Panc1 (cell line): ENCODE data around the gene VPS52. TPM values are rescaled to one million over a fixed set of nuclear protein-coding genes. Genes with fewer than 3 reads are reported as not detected.

Source experiments
- ATAC-seq: fragments of 200-7000 bp; cut with Tn5 transposase; 2 replicates; pipeline ENCODE4 v1.9.1; 2020; ENCODE audit warnings: mild to moderate bottlenecking, moderate library complexity
- BruUV-seq: library from RNA; stranded (reverse); fragments of 400-500 nt; replicated peaks from 2 replicates; lab custom pipeline; 2021; lab: Mats Ljungman, UMichigan
- CTCF ChIA-PET: fragments of 300-600 bp; sonication (Branson Sonifier 250); formaldehyde crosslinking; loops from one replicate; lab custom pipeline; 2022; ENCODE audit warnings: antibody characterized with exemption; lab: Charles Lee
- POLR2A ChIA-PET: fragments of 300-600 bp; sonication (Branson Sonifier 250); formaldehyde crosslinking; loops from one replicate; lab custom pipeline; 2022; ENCODE audit warnings: antibody characterized with exemption; lab: Charles Lee
- DNase-seq: peaks from one replicate; pipeline ENCODE4 v3.0.0-alpha.2; 2010; ENCODE audit warnings: low read depth, low spot score
- H3K27ac ChIP-seq: 2 replicates; pipeline ENCODE4 v1.5.1; 2011; ENCODE audit warnings: mild to moderate bottlenecking, low read length, inconsistent platforms
- H3K27me3 ChIP-seq: fragments of 200-500 bp; sonication (Bioruptor generic); 2 replicates; pipeline ENCODE4 v1.6.0; 2014; ENCODE audit warnings: low read length, inconsistent platforms; ENCODE audit not compliant: control insufficient read depth, insufficient read depth
- H3K36me3 ChIP-seq: fragments of 200-500 bp; sonication (Bioruptor generic); 2 replicates; pipeline ENCODE4 v1.5.1; 2014; ENCODE audit warnings: inconsistent platforms, mild to moderate bottlenecking, low read length, moderate library complexity; ENCODE audit not compliant: control insufficient read depth, insufficient read depth
- H3K4me1 ChIP-seq: 2 replicates; pipeline ENCODE4 v1.5.1; 2011; ENCODE audit warnings: inconsistent platforms, mild to moderate bottlenecking, low read length, moderate library complexity; ENCODE audit not compliant: control insufficient read depth, insufficient read depth
- H3K4me3 ChIP-seq, 2 experiments: 2 replicates each; pipeline ENCODE4 v1.5.1; 2011 to 2012; ENCODE audit warnings: low read depth in 2 of 2, low read length in 2 of 2, mild to moderate bottlenecking in 2 of 2, inconsistent platforms in 1 of 2, moderate library complexity in 1 of 2
- H3K9me3 ChIP-seq: fragments of 200-500 bp; sonication (Bioruptor generic); 2 replicates; pipeline ENCODE4 v1.5.1; 2014; ENCODE audit warnings: low read depth, mild to moderate bottlenecking, inconsistent platforms, low read length, moderate library complexity; ENCODE audit not compliant: control insufficient read depth, insufficient read depth
- CTCF ChIP-seq: fragments of 450-650 bp; IDR thresholded peaks from 2 replicates; pipeline ENCODE4 v1.5.1; 2017; ENCODE audit warnings: mild to moderate bottlenecking
- POLR2AphosphoS5 ChIP-seq: IDR thresholded peaks from 2 replicates; pipeline ENCODE4 v1.6.1; 2012; ENCODE audit warnings: mild to moderate bottlenecking, low read depth, low read length, moderate library complexity
- REST ChIP-seq, 2 experiments: IDR thresholded peaks; 2 replicates each; pipeline ENCODE4 v1.6.1; 2011 to 2012; ENCODE audit warnings: low read depth in 2 of 2, control low read depth in 1 of 2, low read length in 1 of 2, mild to moderate bottlenecking in 1 of 2, moderate library complexity in 1 of 2; ENCODE audit not compliant: insufficient read depth in 1 of 2
- SIN3A ChIP-seq: IDR thresholded peaks from 2 replicates; pipeline ENCODE4 v1.6.1; 2012; ENCODE audit warnings: low read depth, mild to moderate bottlenecking, low read length, moderate library complexity, borderline replicate concordance; ENCODE audit not compliant: insufficient read depth
- TCF7L2 ChIP-seq: IDR thresholded peaks from 2 replicates; pipeline ENCODE4 v1.6.1; 2011; ENCODE audit warnings: mild to moderate bottlenecking, low read depth, low read length, inconsistent platforms
- in situ Hi-C: cut with HindIII; loops from 2 replicates; pipeline ENCODE4 v1.10.0; 2016; ENCODE audit warnings: low sequenced_read_pairs, low pct_unique_long_range_greater_than_20kb
- intact Hi-C: fragments of 100-400 bp; cut with micrococcal nuclease; formaldehyde crosslinking; loops from one replicate; pipeline ENCODE4 v1.10.0; 2022; ENCODE audit not compliant: unreplicated experiment
- total RNA-seq: library from RNA; stranded (reverse); gene quantifications from one replicate; pipeline ENCODE4 v1.2.1, GENCODE V29; 2021; ENCODE audit not compliant: unreplicated experiment

Gene VPS52
- total RNA-seq, 1 experiment from 2014 or later = 77.7 TPM

- intact Hi-C loops (no loop called here), in situ Hi-C loops (no loop called here)
- DNase-seq (no peak), ATAC-seq (no peak)
- H3K9me3 ChIP-seq = no peaks in the 10 kb centered on the region
- BruUV-seq = no TSS peak
- TF ChIP-seq SIN3A = no peak
- TF ChIP-seq CTCF = no peak
- no peak for TF ChIP-seq REST (IDR thresholded peaks at IDR 0.05; ENCODE audit: insufficient read depth in 1 of 2, low read depth in 2 of 2, low read length in 1 of 2)
- no peak for TF ChIP-seq POLR2AphosphoS5
- no peak for TF ChIP-seq TCF7L2
- H3K4me3 ChIP-seq = no peak overlapping the region
- peaks cover 10% of the 10 kb centered on the region for H3K4me1 ChIP-seq
- H3K27me3 ChIP-seq = no peaks in the 10 kb centered on the region
- ChIA-PET POLR2A (interaction anchor here (0.9 kb wide), 1 partner anchor 12 kb away, joined by 3 read pairs; no protein-coding TSS in a partner anchor), CTCF (no interaction called here)
- H3K36me3 ChIP-seq = no peaks in the 10 kb centered on the region
- H3K27ac ChIP-seq = no peak overlapping the region
Measured at GRCh38 chr6:33215271-33216116, 56.2 kb downstream of the VPS52 start.

- CTCF ChIA-PET = no interaction called here
- no peak for TF ChIP-seq POLR2AphosphoS5
- no peak for TF ChIP-seq CTCF
- no peak for TF ChIP-seq SIN3A
- TF ChIP-seq TCF7L2 = no peak
- TF ChIP-seq REST (IDR thresholded peaks at IDR 0.05; ENCODE audit: insufficient read depth in 1 of 2, low read depth in 2 of 2, low read length in 1 of 2) = no peak
- POLR2A ChIA-PET = no interaction called here
- in situ Hi-C loops (no loop called here), intact Hi-C loops (no loop called here)
- Histone ChIP-seq H3K27me3 (no peaks in the 10 kb centered on the region), H3K36me3 (no peaks in the 10 kb centered on the region), H3K4me3 (peak overlapping the region; percentile 51 to 57), H3K27ac (peak overlapping the region; percentile 77), H3K4me1 (peaks cover 10% of the 10 kb centered on the region), H3K9me3 (no peaks in the 10 kb centered on the region)
- BruUV-seq = no TSS peak
- peak; percentile 26 for ATAC-seq
- no peak for DNase-seq
Measured at GRCh38 chr6:33213989-33214335, 57.7 kb downstream of the VPS52 start.
